ENCODE results near the gene P2RX6. TPM values are rescaled to one million over a fixed set of nuclear protein-coding genes. Genes with fewer than 3 reads are reported as not detected.
"Not testable (repeated sequence)": the region's sequence is repeated elsewhere in the genome, so short reads cannot be mapped to it uniquely, and the experiment has no call there.

Gene P2RX6
- total and polyA plus RNA-seq, 4 donors: 1.6 to 8.4 (median 3.5) TPM

GRCh38 chr22:21000207-21000986 is 14.6 kb upstream of the P2RX6 start:
- H3K4me1 ChIP-seq (ENCODE audit: control insufficient read depth, insufficient read depth, low read length): peaks cover 39% of the 10 kb centered on the region
- peak overlapping the region; percentile 88 for H3K4me3 ChIP-seq (ENCODE audit: low read depth, low read length)
- H3K27me3 ChIP-seq (ENCODE audit: control insufficient read depth, insufficient read depth, low read length): no peaks in the 10 kb centered on the region
- WGBS (ENCODE audit: insufficient coverage): 49% methylated on average over 15 of the region's 22 CpGs
- no peaks in the 10 kb centered on the region for H3K9me3 ChIP-seq (ENCODE audit: control insufficient read depth, insufficient read depth, low read length)
- H3K27ac ChIP-seq (ENCODE audit: low read depth, low read length): no peak overlapping the region
- peaks cover 67% of the 10 kb centered on the region for H3K36me3 ChIP-seq (ENCODE audit: control insufficient read depth, insufficient read depth, low read length)
- DNase-seq (ENCODE audit: low read depth in 4 of 6, low spot score in 6 of 6): no peak

DNA sequence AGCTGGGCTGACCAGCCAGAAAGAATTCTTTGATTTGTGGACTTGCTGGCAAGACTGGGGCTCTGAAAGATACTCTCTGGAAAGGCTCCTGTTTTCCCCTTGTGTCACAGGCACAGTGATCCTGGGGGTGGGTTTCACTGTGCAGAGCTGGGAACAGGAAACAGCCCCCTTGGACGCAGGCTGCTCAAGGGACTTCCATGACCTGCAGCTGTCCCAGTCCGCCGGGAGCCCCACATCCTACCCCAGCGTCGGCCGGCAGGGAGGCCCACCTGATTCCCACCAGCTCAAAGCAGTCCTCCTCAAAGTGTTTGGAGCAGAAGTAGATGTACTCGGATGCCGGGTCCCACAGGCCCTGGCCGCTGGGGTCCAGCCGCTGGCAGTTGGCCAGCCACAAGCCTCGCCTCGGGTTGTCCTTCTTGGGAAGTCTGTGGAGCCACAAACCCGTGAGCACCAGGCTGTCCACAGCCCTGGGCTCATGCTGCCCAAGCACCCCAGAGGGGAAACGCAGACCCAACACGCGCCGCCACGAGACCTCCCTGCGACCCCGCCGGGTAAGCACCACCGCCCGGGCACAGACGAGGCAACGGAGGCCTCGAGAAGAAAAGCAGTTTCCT is 13.9 kb upstream of the P2RX6 start:
- Histone ChIP-seq H3K4me1 (ENCODE audit: control insufficient read depth, insufficient read depth, low read length) (peaks cover 39% of the 10 kb centered on the region), H3K27ac (ENCODE audit: low read depth, low read length) (peak overlapping the region; percentile 99), H3K27me3 (ENCODE audit: control insufficient read depth, insufficient read depth, low read length) (no peaks in the 10 kb centered on the region), H3K36me3 (ENCODE audit: control insufficient read depth, insufficient read depth, low read length) (peaks cover 66% of the 10 kb centered on the region), H3K9me3 (ENCODE audit: control insufficient read depth, insufficient read depth, low read length) (no peaks in the 10 kb centered on the region), H3K4me3 (ENCODE audit: low read depth, low read length) (peak overlapping the region; percentile 88)
- WGBS (ENCODE audit: insufficient coverage): 8% methylated on average over 26 of the region's 26 CpGs
- no peak for DNase-seq (ENCODE audit: low read depth in 4 of 6, low spot score in 6 of 6)

DNA sequence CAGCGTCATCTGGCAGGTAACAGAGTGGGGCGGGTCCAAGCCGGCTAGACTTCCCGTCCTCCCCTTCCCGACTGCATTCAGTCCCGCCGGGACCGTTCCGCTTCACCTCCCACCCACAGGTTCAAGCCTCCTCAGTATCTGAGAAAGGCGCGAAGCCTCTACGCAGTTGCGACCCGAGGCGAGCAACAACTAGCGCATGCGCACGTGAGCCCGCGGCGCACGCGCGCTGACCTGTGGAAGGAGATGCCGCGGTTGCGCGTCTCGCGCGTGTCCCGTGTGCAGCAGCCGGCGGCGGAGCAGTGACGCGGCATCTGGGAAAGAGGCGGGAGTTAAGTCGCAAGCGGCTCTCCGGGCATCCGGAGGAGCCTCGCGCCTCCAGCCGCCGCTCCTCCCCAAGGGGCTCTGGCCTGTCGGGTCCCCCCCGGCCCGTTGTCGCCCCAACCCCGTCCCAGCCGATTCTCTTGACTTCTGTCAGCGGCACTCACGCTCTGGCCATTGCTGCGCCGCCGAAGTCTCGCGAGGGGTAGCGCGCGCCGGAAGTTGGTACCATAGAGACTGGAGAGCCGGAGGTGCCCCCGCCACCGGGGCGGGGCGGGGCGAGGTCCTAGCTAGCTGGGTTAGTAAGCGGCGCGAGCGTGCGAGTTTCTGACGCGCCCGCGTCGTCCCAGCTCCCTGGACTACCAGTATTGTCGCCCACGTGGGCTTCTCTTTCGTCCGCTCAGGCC is 13.2 kb upstream of the P2RX6 start, which contains the start of gene THAP7:
TSS of gene THAP7 (minus strand) at position 518 of the 725 bp plus-strand sequence. CDS start at position 311, 207 bp downstream.
- H3K27ac ChIP-seq (ENCODE audit: low read depth, low read length): peak within 1 kb of the TSS; percentile 99
- H3K4me1 ChIP-seq (ENCODE audit: control insufficient read depth, insufficient read depth, low read length): peaks cover 39% of the 10 kb centered on the region
- H3K4me3 ChIP-seq (ENCODE audit: low read depth, low read length): peak within 1 kb of the TSS; percentile 88
- WGBS (ENCODE audit: insufficient coverage): under 1% methylated on average over 83 of the region's 83 CpGs
- no peaks in the 10 kb centered on the region for H3K27me3 ChIP-seq (ENCODE audit: control insufficient read depth, insufficient read depth, low read length)
- no peaks in the 10 kb centered on the region for H3K9me3 ChIP-seq (ENCODE audit: control insufficient read depth, insufficient read depth, low read length)
- H3K36me3 ChIP-seq (ENCODE audit: control insufficient read depth, insufficient read depth, low read length): peaks cover 59% of the 10 kb centered on the region
- DNase-seq (ENCODE audit: low read depth in 4 of 6, low spot score in 6 of 6): peak; percentile 88 to 99 (median 93)

DNA sequence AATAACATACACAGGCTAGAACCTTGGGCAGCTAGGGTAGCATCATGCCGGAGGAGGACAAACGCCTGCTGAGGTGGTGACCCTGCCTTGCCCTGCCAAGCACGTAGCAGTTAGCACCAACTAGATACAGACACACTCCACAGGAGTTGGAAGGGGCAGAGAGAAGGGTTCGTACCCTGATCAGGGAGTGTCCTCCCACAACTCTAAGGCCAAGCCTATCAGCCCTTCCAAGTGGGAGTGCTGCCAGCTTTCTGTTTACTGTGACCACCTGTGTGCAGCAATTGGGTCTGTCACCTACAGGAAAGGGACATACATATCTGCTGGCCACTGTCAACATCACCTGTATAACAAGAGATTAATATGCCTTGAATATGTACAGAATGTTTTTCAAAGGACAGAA is 11.2 kb upstream of the P2RX6 start:
- H3K9me3 ChIP-seq (ENCODE audit: control insufficient read depth, insufficient read depth, low read length): no peaks in the 10 kb centered on the region
- WGBS (ENCODE audit: insufficient coverage): 90% methylated on average over 2 of the region's 4 CpGs
- DNase-seq (ENCODE audit: low read depth in 4 of 6, low spot score in 6 of 6): no peak
- no peak overlapping the region for H3K4me3 ChIP-seq (ENCODE audit: low read depth, low read length)
- peaks cover 39% of the 10 kb centered on the region for H3K4me1 ChIP-seq (ENCODE audit: control insufficient read depth, insufficient read depth, low read length)
- peaks cover 44% of the 10 kb centered on the region for H3K36me3 ChIP-seq (ENCODE audit: control insufficient read depth, insufficient read depth, low read length)
- H3K27ac ChIP-seq (ENCODE audit: low read depth, low read length): no peak overlapping the region
- no peaks in the 10 kb centered on the region for H3K27me3 ChIP-seq (ENCODE audit: control insufficient read depth, insufficient read depth, low read length)

DNA sequence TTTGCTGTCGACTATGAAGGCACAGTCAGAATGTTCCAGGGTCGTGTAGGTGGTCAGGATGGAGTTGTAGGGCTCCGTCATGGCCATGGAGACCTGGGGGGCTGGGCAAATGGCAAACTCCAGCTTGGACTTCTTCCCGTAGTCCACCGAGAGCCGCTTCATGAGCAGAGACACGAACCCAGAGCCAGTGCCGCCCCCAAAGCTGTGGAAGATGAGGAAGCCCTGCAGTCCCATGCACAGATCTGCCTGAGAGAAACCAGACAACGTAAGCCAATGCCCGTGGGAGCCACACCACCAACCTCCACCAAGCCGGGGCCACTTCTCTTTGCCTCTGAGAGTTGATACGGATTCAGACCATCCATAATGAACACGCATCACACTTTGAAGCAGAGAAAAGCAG is 5.8 kb upstream of the P2RX6 start:
- not testable (repeated sequence) for H3K4me3 ChIP-seq (ENCODE audit: low read depth, low read length); H3K27me3 ChIP-seq (ENCODE audit: control insufficient read depth, insufficient read depth, low read length); DNase-seq (ENCODE audit: low read depth in 4 of 6, low spot score in 6 of 6); H3K27ac ChIP-seq (ENCODE audit: low read depth, low read length); H3K9me3 ChIP-seq (ENCODE audit: control insufficient read depth, insufficient read depth, low read length)
- Histone ChIP-seq H3K4me1 (ENCODE audit: control insufficient read depth, insufficient read depth, low read length) (peaks cover 21% of the 10 kb centered on the region), H3K36me3 (ENCODE audit: control insufficient read depth, insufficient read depth, low read length) (peaks cover 25% of the 10 kb centered on the region)
- WGBS (ENCODE audit: insufficient coverage): 89% methylated on average over 13 of the region's 13 CpGs

DNA sequence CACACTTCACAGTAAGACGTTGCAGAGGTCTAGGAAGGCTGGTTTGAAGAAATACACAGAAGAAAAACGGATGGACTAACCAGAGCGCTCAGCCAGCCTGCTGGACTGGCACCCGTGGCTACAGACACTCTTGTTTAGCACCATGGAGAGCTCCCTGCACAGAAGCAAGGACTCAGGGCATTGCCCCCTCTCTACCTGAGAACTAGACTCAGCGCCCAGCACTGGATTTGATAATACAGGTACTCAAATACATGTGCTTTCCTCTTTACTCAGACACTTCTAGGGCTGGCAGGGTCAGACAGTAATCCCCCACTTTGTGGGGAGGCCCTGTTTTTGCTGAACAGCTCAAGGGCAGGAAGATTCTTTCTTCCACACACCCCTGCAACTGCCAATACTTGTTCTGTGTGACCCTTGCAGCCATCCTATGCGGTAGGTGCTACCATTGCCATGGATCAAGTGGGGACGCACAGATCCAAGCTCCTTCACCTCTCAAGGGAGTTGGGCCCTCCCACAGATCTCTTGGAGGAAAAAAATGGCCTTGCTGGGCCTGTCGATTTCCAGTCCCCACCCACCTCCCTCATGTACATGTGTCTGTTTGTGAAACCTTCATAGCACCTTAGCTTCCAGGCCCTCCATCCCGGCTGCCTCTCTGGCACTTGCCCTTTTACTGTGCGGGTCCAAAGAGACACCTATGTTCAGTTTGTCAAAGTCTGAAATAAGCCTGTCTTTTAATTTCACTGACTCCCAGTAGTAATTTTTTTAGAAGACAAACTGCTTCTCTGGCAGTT is 5.1 kb upstream of the P2RX6 start:
- Histone ChIP-seq H3K4me1 (ENCODE audit: control insufficient read depth, insufficient read depth, low read length) (peaks cover 28% of the 10 kb centered on the region), H3K9me3 (ENCODE audit: control insufficient read depth, insufficient read depth, low read length) (no peaks in the 10 kb centered on the region), H3K4me3 (ENCODE audit: low read depth, low read length) (no peak overlapping the region), H3K27ac (ENCODE audit: low read depth, low read length) (no peak overlapping the region), H3K27me3 (ENCODE audit: control insufficient read depth, insufficient read depth, low read length) (no peaks in the 10 kb centered on the region), H3K36me3 (ENCODE audit: control insufficient read depth, insufficient read depth, low read length) (peaks cover 25% of the 10 kb centered on the region)
- DNase-seq (ENCODE audit: low read depth in 4 of 6, low spot score in 6 of 6): no peak
- WGBS (ENCODE audit: insufficient coverage): 62% methylated on average over 10 of the region's 10 CpGs

- Histone ChIP-seq H3K9me3 (ENCODE audit: control insufficient read depth, insufficient read depth, low read length) (no peaks in the 10 kb centered on the region), H3K4me1 (ENCODE audit: control insufficient read depth, insufficient read depth, low read length) (peaks cover 35% of the 10 kb centered on the region), H3K27ac (ENCODE audit: low read depth, low read length) (no peak overlapping the region), H3K4me3 (ENCODE audit: low read depth, low read length) (no peak overlapping the region), H3K27me3 (ENCODE audit: control insufficient read depth, insufficient read depth, low read length) (no peaks in the 10 kb centered on the region), H3K36me3 (ENCODE audit: control insufficient read depth, insufficient read depth, low read length) (peaks cover 18% of the 10 kb centered on the region)
- no peak for DNase-seq (ENCODE audit: low read depth in 4 of 6, low spot score in 6 of 6)
- 89% methylated on average over 3 of the region's 3 CpGs for WGBS (ENCODE audit: insufficient coverage)
Measured at GRCh38 chr22:21010426-21011113, 4.4 kb upstream of the P2RX6 start.

- WGBS (ENCODE audit: insufficient coverage): 73% methylated on average over 10 of the region's 14 CpGs
- Histone ChIP-seq H3K27ac (ENCODE audit: low read depth, low read length) (no peak overlapping the region), H3K4me3 (ENCODE audit: low read depth, low read length) (no peak overlapping the region), H3K36me3 (ENCODE audit: control insufficient read depth, insufficient read depth, low read length) (peaks cover 15% of the 10 kb centered on the region), H3K4me1 (ENCODE audit: control insufficient read depth, insufficient read depth, low read length) (peaks cover 42% of the 10 kb centered on the region), H3K27me3 (ENCODE audit: control insufficient read depth, insufficient read depth, low read length) (no peaks in the 10 kb centered on the region), H3K9me3 (ENCODE audit: control insufficient read depth, insufficient read depth, low read length) (no peaks in the 10 kb centered on the region)
- peak in 1 of 6 donors; percentile 55 for DNase-seq (ENCODE audit: low read depth in 4 of 6, low spot score in 6 of 6)
Measured at GRCh38 chr22:21012446-21013407, 2.2 kb upstream of the P2RX6 start.

All from spinal cord (tissue), 10 donors.